ENCODE data around the gene MEMO1.
"Not testable (repeated sequence)": the region's sequence is repeated elsewhere in the genome, so short reads cannot be mapped to it uniquely, and the experiment has no call there.

MEMO1 gene

DNA sequence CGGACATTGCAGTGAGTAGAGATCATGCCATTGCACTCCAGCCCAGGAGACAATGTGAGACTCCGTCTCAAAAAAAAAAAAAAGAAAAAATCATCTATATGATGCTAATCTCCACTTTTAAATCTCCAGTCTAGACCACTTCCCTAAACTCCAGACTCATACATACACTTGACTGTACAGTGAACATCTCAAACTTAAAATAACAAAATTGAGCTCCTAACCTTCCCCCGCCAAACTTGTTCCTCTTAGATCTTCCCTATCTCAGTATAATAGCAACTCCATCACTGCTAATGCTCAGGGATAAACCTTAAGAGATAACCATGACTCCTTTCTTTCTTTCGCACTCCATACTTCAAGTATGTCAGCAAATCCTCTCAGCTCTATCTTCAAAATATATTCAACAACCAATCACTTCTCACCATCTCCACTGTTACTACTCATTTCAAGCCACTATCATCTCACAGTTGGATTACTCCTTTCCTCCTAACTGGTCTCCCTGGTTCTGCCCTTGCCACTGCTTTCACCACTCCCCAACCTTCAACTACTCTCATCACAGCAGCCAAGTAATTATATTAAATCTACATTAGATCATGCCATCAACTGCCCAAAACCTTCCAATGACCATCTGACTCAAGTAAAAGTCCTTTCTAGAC is 12.0 kb downstream of the MEMO1 start:
- no peak for DNase-seq (ENCODE audit: low read depth in 3 of 3)

DNA sequence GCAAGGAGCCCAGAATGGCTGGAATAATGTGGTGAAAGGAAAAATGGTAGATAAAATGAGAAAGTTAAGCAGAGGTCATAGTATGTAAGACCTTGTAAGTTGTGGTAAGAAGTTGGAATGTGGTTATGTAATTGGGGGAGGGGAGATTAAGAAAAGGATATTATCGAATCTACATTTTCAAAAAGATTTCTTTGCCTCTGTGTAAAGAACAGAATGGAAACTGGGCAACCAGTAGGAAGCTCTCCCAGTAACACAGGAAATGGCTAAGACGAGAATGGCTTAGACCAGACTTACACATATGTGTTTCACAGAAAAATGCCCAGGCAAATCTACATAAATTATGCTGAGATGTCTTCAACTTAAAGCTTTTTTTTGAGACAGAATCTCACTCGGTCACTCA is 13.2 kb downstream of the MEMO1 start:
- no peak for DNase-seq (ENCODE audit: low read depth in 3 of 3)

DNA sequence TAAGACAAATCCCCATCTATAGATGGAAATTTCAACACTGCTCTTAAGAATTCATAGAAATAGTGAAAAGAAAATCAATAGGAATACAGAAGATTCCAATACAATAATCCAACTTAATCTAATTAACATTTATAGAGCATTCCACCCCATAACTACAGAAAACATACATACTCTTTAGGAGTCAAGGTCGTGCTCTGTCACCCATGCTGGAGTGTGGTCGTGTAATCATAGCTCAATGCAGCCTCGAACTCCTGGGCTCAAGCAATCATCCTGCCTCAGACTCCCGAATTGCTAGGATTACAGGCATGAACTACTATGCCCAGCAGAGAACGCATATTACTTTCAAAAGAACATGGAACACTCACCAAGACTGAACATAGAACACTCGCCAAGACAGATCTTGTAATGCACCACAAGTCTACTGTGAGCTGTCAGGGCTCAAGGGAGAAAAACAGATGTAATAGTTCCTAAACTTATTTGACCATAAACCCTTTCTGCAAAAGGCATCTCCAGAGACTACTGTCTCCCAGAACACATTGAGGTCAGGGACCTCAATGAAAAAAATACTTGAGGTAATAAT is 14.1 kb downstream of the MEMO1 start:
- no peak for DNase-seq (ENCODE audit: low read depth in 3 of 3)

DNA sequence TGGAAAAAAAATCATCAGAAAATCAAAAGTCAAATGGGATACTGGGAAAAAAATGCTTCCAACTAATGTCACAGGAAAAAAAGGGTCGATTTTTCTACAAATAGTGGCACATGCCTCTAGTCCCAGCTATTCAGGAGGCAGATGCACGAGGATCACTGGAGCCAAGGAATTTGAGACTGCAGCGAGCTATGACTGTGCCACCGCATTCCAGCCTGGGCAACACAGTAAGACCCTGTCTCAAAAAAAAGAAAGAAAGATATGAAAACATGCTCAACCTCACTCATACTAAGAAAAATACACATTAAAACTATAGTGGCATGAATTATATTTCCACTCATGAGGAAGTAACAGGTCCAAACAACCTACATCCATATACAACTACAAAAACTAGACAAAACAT is 17.9 kb downstream of the MEMO1 start:
- no peak for DNase-seq (ENCODE audit: low read depth in 3 of 3)

DNA sequence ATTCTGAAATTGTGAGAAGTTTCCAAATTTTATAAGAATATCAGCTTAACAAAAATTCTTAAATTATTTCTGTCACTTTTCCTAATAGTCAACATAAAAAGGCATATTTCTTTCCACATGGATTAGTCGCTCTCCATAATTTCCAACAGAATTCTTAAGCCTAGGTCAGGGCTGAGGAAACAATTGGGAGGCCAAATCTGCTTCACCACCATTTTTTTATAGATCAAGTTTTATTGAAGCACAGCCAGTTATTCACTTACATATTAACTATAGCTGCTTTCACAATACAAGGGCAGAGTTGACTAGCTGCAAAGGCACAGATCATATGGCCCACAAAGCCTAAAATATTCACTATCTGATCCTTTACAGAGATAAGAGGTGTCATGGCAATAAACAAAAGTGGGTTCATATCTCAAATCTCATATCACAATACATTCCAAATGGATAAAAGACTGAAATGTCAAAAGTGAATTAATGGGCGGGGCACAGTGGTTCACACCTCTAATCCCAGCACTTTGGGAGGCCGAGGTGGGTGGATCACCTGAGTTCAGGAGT is 18.7 kb downstream of the MEMO1 start:
- no peak for DNase-seq (ENCODE audit: low read depth in 3 of 3)

DNA sequence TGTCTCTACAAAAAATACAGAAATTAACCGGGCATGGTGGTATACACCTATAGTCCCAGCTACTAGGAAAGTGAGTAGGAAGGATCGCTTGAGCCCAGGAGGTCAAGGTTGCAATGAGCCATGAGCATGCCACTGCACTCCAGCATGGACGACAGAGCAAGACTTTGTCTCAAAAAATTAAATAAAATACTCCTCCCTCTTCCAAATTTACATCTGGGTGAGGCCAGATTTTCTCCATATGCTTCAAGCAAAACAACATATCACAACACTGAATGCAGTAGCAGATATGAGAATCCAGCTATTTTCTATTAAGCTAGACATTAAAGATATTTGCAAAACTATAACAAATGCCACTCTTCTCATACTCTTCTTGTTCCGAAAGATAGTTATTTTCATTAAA is 20.9 kb downstream of the MEMO1 start:
- no peak for DNase-seq (ENCODE audit: low read depth in 3 of 3)

DNA sequence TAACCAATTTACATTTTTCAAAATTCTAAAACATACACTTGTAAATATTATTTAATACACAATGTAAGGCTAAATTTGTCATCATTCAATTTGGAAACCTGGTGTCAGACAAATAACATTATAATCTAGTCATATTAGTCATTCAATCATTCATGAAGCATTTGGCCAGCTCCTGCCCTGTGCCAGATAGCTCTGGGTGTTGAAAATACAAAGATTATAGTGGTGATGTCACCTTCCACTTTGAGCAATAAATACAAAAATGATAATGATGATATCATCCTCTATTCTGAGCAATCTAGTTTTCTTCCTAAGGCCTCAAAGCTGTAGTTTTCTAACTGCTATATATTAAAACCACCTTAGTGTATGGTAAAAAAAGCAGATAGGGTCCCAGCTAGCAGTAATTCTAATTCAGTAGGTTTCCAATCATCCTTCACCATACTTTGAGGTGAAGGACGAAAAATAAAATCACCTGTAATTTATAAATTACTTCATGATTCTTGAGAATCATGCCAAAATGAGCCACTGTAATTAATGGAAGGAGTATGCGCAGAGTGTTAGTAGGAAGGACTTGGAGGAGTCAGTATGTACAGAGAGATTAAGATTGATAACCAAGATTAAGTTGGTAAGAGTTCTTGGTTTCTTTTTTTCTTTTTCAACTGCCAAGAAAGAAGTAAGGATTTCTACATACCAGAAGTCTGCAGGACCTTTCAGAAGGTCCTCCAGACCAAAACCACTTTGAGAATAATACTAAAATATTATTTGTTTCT is 23.2 kb downstream of the MEMO1 start:
- no peak for DNase-seq (ENCODE audit: low read depth in 3 of 3)

DNA sequence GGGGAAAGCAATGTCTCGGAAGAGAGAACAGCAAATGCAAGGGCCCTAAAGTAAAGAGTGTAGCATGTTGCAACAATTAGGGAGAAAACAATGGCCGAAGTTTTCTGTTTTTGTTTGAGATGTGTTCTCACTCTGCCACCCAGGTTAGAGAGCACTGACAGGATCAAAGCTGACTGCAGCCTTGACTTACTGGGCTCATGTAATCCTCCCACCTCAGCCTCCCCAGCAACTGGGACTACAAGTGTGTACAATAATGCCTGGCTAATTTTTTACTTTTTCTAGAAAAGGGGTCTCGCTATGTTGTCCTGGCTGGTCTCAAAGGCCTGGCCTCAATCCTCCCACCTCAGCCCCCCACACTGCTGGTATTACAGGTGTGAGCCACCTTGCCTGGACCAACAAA is 23.9 kb downstream of the MEMO1 start:
- no peak for DNase-seq (ENCODE audit: low read depth in 3 of 3)

DNA sequence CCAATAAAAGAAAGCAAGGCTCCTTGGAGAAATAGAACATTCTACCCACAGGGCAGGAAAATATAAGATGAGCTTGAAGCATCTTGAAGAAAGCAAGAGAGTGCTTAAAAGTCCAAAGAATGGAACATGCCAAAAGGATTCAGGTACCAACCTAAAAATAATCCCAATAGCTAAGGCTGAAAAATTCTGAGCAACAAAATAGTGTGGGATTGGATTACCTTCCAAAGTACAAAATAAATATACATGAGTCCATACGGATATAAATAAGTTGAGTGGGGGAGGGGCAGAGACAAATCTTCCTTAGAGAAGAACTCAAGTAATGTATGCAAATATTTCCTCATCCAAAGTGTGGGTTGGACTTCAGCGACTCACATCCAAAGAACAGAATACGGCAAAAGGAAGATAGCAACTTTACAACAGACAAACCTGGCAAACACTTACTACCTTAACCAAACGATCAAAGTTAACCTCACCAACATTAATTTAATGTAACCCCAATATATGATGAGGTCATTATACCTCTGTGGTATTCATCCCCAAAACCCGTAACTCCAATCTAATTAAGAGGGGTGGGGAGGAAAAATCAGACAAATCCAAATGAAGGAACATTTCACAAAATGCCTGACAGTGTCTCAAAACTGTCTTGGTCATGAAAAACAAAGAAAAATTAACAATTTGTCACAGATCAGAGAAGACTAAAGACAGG is 26.9 kb downstream of the MEMO1 start:
- no peak for DNase-seq (ENCODE audit: low read depth in 3 of 3)

DNA sequence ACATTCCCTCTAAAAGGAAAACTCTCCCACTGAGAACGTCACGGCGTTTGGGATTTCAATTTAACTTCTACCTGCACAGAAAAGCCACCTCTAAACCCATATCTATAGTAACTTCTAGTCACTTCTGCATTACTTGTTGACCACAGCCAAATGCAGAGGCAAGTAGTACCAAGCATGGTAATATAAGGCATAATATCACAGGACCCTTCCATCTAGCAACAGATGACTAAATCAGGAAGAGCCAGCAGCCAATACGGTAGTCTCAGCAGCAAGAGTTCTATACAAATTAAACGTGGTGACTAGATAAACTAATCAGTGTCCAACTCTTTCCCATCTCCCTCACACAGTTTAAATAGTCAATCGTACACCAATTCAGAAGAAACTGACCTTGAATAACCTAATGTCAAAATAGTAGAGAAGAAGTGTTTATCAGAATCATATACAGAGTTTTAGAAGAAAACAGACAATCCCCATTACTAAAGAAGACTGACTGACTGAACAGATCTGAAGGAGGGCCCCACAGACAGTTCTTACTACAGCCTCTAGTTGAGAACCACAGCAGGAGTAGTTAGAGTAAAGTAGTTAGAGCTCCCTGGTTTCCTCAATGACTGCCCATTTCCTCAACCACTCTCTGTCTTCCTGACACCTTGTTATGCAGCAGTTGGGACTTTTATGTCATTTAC is 30.0 kb downstream of the MEMO1 start:
- DNase-seq (ENCODE audit: low read depth in 3 of 3), result no peak

DNA sequence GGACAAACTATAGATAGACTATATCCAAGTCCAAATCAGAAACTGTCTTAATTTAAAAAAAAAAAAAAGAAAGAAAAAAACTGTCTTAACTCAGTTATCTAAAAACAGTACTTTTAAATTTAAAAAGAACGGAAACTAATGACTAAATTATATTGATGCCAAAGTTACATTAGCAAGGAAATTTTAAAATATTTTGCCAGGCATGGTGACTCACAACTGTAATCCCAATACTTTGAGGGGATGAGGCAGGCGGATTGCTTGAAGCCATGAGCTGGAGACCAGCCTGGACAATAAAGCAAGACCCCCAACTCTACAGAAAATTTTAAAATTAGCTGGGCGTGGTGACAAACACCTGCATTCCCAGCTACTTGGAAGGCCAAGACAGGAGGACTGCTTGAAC is 30.9 kb downstream of the MEMO1 start:
- no peak for DNase-seq (ENCODE audit: low read depth in 3 of 3)

DNA sequence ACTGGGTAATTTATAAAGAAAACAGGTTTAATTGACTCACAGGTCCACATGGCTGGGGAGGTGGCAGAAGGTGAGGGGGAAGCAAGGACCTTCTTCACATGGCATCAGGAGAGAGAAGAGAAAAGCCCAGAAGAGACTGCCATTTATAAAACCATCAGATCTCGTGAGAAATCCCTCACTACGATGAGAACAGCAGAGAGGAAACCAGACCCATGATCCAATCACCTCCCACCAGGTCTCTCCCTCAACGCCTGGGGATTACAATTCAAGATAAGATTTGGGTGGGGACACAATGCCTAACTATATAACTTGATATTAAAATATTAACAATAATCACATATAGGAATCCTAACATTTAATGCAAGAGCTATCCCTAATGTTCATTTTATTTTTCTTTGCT is 31.8 kb downstream of the MEMO1 start:
- DNase-seq (ENCODE audit: low read depth in 3 of 3), result no peak

DNA sequence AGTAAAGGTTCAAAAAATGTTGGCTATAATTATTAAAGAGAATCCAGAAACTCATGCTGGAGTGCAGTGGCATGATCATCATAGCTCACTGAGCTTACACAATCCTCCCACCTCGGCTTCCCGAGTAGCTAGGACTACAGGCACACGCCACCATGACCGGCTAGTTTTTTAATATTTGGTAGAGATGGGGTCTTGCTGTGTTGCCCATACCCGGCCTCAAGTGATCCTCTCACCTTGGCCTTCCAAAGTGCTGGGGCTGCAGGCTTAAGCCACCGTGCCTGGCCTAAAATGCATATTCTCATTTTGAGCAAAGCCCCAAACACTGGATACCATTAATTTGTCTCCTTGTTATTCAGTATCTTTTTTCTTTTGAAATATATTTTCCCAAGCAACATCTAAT is 32.4 kb downstream of the MEMO1 start:
- DNase-seq (ENCODE audit: low read depth in 3 of 3), result no peak

DNA sequence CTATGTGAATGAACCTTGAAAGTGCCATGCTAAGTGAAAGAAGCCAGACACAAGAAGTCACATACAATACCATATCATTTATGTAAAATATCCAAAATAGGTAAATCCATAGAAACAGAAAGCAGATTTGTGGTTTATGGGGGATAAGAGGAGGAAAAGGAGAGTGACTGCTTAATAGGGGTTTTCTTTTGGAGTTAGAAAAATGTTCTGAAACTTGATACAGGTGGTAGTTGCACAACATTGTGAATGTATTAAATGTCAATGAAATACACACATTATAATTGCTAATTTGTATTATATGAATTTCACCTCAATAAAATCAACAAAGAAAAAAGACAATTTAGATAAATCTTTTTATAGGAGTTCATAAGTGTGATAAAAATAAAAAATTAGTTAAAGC is 37.1 kb downstream of the MEMO1 start:
- DNase-seq (ENCODE audit: low read depth in 3 of 3), result no peak

DNA sequence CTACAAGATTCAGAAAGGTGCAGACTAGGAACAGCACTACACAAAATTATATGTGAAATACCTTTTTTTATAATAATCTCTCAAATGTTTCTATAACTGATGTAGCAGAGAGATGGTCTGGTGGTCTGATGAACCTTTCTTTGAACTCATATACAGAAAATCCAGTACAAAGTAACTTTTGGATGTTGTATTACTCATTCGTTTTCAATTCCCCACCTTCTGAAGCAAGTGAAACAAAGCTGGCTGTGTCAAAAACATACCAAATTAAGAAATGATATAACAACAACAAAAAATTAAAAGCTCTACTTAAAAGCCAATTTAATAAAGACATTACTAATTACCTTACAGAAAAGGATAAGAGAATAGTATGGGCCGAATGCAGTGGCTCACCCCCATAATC is 38.7 kb downstream of the MEMO1 start:
- DNase-seq (ENCODE audit: low read depth in 3 of 3), result no peak

DNA sequence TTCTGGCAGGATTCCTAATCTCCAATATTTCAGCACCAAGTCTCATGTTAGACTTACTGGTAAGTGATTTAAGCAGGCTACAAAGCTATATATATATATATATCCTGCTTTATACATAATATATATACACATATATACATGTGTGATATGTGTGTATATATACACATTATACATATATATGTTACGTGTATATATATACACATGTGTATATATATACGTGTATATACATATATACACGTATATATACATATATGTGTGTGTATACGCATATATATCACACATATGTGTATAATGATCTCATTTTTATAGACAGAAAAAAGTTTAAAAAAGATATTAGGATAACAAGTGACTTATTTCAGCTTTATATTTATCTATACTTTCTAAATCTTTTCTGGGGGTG is 41.6 kb downstream of the MEMO1 start:
- DNase-seq (ENCODE audit: low read depth in 3 of 3), result no peak

DNA sequence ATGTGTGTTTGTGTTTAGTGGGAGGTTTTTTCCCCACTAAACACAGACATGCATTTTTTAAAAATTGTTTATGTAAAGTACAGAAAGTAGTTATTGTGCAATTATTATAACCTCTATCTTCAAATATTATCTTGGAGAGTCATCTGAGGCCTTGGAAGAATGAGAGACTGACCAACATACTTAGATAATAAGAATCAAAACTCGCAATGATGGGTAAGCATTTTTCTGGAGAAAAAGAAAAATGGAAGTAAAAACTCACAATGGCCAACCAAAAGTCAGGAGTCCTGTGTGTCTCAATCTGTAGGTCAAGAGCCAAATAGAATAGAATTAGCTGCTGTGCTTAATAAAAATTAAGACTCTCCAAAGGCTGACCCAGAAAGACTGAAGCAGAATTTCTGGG is 43.0 kb downstream of the MEMO1 start:
- no peak for DNase-seq (ENCODE audit: low read depth in 3 of 3)

DNA sequence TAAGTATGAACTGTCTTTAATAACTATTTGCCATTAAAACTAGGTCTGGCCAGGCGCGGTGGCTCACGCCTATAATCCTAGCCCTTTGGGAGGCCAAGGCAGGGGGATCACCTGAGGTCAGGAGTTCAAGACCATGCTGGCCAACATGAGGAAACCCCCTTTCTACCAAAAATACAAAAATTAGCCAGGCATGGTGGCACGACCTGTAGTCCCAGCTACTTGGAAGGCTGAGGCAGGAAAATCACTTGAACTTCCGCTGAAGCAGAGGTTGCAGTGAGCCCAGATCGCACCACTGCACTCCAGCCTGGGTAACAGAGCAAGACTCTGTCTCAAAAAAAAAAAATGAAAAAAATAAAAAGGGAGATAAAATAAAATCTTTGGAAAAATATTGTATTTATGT is 44.4 kb downstream of the MEMO1 start:
- DNase-seq (ENCODE audit: low read depth in 3 of 3), result not testable (repeated sequence)

DNA sequence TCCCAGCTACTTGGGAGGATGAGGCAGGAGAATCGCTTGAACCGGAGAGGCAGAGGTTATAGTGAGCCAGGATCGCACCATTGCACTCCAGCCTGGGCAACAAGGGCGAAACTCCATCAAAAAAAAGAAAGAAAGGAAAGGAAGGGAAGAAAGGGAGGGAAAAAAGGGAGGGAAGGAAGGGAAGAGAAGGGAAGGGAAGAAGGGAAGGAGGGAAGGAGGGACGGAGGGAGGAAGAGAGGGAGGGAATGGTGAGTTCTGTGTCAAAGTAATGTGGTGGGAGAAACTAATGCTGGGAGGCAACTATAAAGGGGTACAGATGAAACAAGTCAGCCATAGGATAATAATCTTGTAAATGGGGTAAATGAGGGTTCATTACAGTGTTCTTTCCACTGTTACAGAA is 45.7 kb downstream of the MEMO1 start:
- DNase-seq (ENCODE audit: low read depth in 3 of 3), result no peak

DNA sequence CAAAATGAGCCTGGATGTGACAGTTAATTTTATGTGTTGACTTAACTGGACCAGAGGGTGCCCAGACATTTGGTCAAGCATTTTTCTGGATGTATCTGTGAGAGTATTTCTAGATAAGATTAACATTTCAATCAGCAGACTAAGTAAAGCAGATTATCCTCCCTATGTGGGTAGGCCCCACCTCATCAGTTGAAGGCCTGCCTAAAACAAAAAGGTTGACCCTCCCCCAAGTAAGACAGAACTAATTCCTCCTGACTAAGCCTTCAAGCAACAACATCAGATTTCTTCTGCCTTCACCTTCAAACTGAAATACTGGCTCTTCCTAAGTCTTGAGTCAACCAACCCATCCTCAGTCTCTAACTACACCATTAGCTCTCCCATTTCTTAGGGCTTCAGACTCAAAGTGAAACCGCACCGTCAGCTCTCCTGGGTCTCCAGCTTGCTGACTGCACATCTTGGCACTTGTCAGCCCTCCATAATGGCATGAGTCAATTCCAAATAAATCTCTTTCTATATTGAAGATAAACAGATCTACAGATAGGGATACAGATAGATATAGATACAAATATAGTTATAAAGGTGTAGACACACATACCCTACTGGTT is 47.9 kb downstream of the MEMO1 start:
- no peak for DNase-seq (ENCODE audit: low read depth in 3 of 3)

DNA sequence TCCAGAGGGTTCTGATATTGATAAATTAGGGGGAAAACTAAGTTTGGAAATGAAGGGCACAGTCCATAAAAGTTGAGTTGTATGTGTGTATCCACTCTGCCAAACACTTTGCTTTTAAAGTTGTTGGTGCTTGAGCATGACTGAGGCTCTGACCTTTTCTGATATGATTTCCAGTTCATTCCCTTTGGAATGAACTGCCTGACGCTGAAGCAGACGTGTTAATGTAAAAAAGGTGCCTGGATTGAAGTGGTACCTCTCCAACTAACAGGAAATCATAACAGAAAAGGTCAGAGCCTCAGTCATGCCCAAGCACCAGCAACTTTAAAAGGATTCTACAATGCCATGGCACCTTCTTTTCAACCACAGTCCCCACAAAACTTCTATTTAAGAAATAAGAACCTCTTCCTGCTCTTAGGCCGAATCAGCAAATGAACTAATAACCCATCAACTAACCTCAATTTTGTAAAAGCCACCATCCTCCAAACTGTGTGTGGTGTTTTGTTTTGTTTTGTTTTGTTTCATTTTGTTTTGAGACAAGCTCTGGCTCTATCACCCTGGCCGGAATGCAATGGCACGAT is 52.6 kb downstream of the MEMO1 start:
- no peak for DNase-seq (ENCODE audit: low read depth in 3 of 3)
